ENCODE results near the gene CMYA5.

- TF ChIP-seq CTCF (IDR thresholded peaks at IDR 0.05; ENCODE audit: low read length): no peak
- TF ChIP-seq EZH2 (optimal IDR thresholded peaks at IDR 0.05; ENCODE audit: low read depth, low read length): no peak
- no peak for TF ChIP-seq EZH2phosphoT487 (IDR thresholded peaks at IDR 0.05; ENCODE audit: low read length)
These were observed 57.3 kb downstream of the CMYA5 start for GRCh38 chr5:79746642-79747569.

Measured in MM.1S (cell line).